ENCODE results near the gene PDLIM3.
"Not testable (repeated sequence)": the region's sequence is repeated elsewhere in the genome, so short reads cannot be mapped to it uniquely, and the experiment has no call there.

The PDLIM3 gene

DNA sequence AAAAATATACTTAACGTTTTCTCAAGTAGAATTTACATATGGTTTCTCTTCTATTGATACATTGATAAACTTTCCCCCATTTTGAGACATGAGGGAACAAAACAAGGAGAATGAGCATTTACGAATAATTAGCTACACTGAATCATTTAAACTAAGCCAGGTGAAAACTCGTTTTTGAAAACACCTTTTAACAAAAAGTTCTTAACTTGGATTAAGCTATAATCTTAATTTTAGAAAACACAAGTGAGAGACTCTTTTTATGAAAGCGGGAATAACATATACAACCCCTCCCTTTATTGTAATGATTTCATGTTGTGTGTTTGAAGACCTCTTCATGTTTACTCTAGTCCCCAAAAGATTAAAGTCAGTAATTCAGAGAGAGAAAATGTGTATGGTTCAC is 20.1 kb downstream of the PDLIM3 start:
- no peak for DNase-seq

DNA sequence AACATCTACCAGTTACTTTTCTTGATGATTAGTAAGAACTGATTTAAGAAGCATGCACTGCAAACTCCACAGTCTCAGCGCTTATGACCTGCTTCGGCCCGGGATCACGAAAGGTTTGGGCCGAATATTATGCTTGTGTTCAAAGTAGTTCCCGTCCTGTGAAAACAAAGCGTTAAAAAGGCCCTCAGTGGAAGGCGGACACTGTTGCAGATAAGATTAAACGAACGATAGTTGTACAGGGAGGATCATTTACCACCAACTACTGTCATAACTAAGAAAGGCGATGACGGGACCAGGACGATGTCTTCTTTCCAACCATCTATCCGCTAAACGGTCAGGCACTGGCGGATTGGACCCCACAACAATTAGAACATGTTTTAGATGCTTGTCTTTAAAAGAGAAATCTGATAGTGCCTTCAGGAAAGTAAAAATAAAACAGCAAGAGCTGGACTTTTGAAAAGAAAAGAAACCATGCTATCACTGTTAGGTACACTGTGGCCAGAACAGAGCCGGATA is 21.1 kb downstream of the PDLIM3 start:
- no peak for DNase-seq

GRCh38 chr4:185513489-185514181 is 21.7 kb downstream of the PDLIM3 start:
- DNase-seq: peak; percentile 57

GRCh38 chr4:185512516-185512915 is 22.8 kb downstream of the PDLIM3 start:
- DNase-seq: no peak

DNA sequence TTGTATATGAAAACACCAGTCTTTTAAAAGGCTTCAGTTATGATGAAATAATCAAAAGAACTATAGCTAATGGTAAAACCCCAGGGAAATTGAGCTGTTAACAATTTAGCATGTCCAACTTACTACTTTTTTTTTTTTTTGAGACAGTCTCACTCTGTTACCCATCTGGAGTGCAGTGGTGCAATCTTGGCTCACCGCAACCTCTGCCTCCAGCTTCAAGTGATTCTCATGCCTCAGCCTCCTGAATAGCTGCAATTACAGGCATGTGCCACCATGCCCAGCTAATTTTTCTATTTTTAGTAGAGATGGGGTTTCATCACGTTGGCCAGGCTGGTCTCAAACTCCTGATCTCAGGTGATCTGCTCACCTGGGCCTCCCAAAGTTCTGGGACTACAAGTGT is 24.1 kb downstream of the PDLIM3 start:
- DNase-seq: not testable (repeated sequence)

DNA sequence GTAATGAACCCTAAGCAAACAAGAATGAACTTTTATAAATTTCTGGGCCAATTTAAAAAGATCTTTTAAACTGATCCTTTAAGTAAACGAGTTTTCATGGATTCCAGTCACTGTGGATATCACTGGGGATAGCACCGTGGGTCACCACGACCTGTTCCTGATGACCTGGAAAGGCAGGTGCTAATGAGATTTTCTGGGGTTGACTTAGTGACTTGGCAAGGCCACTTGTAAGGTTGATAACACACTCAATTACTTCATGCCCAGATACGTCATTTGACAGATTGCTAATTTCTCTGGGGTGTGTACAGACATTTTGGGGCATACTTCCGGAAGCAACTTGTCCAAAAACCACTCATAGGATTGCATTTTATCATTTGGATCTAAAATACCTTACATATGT is 24.5 kb downstream of the PDLIM3 start:
- no peak for DNase-seq

DNA sequence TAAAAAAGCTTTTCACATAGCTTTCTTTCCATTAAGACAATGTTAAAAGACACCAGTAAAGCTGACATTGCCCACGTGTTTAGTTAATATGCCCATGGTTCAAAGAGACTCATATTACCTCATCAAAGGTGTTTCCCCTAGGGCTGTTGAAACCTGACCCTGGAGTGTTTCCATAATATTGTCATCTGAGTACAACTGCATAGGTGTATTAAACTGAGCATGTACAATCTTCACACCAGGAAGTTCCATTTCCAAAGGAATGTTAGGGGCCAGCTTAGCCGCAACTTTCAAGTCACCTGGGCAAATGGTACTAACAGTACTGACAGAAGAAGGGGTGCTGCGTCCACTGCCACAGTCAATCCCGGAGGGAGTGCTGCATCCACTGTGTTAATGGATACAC is 27.1 kb downstream of the PDLIM3 start:
- DNase-seq: no peak

DNA sequence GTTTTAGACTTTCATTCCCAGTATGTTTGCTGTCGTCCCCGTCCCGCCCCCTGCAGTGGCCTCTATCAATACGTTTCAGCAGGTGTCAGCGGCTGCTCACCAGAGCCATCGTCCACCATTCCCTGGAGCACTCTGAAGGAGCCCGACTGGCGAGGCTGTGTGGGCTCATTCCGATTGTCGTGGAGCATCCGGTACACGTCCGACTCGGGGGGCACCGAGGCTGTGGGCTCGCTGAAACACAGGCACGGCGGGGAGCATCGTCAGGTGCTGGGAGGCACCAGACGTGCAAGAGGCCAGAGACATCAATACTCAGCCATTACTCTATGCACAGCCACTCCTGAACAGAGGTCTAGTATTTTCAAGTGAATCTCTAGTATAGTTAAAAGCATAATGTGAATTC is 28.9 kb downstream of the PDLIM3 start:
- no peak for DNase-seq

- no peak for DNase-seq
Measured at GRCh38 chr4:185504098-185505047, 30.9 kb downstream of the PDLIM3 start.

GRCh38 chr4:185502386-185502785 is 32.9 kb downstream of the PDLIM3 start:
- DNase-seq: no peak

DNA sequence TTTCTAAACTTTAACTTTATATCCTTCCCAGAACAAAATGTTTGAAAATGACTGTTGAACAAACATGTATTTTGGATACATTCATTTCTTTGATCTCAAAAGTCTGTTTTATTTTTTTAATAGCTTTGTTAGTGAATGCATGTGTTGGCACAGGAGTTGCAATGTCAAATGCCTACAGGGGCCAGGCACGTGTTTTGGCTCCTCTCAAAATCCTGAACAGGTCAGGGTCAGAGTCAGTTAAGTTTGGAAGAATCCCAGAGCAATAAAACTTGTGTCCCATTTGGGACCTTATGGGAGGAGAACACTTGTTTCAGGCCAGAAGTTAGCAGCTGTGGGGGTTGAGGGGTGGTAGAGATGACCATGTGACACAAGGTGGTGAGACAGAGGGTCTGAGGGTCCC is 34.7 kb downstream of the PDLIM3 start:
- DNase-seq: no peak

DNA sequence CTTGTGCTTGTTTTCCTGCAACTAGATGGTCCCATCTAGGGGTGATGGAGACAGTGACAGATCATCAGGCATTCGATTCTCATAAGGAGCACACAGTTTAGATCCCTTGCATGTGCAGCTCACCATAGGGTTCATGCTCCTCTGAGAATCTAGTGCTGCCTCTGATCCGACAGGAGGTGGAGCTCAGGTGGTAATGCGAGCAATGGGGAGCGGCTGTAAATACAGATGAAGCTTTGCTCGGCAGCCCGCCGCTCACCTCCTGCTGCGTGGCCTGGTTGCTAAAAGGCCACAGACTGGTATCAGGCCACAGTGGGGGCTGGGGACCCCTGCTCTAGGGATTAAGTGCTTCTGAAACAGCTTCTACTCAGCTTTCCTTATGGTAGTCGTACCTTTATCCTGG is 35.3 kb downstream of the PDLIM3 start:
- DNase-seq: no peak

GRCh38 chr4:185488650-185489049 is 46.7 kb downstream of the PDLIM3 start:
- DNase-seq: no peak

DNA sequence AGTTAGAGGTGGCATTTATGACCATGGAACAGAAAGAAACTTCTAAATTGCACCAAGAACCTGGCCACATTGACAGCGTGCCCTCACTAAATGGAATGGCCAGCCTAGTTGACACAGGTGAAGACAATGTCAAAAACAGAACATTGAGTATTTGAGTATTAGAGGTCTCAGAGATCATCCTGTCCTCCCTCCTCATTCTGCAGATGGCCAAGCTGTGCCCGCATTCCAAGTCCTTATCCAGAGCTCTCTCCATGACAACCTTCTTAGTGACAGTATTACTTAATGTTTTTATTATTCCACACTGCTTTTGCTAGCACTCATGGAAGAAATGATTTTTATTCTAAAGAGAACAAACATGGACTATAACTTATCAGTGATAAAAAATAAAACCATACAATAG is 53.9 kb downstream of the PDLIM3 start:
- DNase-seq: no peak

GRCh38 chr4:185480016-185480732 is 55.1 kb downstream of the PDLIM3 start:
- DNase-seq: no peak

DNA sequence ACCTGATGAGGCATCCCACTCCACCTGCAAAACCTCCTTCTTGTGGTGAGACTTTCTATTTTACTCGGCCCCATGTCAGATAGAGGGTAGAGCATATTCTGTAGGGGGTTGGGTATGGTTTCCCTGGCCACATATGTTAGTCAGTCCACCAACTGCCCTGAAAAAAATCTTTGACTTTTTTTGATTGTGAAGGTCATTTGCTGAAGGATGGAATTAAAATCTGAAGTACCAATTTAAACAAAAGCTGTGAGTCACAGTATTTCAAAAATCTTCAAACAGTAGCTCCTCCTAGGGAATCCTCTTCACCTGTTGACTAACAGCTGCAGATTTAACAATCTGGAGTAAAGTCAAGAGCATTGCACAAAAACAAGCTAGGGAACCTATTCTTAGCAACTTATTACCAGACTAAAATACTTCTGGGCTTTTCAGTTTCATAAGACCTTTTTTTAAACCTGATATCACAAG is 55.8 kb downstream of the PDLIM3 start:
- no peak for DNase-seq

DNA sequence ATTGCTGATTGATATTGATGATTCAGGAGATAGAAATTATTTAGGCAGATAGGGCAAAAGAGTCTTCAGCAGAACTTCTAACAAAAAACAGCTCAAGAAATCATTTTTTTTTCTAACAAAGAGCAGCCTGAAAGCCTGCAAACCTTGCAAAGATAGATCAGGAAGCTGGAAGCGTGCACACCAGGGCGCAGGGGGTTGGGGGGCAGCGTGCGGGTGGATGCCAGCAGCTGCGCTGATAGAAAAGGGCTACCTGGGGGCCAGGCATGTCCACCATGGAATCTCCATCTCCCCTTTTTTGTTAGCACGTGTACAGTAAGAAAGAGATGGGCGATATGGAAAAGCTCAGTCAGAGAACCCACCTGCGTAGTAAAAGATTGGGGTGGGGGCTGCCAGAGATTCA is 62.1 kb downstream of the PDLIM3 start:
- DNase-seq: no peak

- no peak for DNase-seq
Measured at GRCh38 chr4:185472103-185472542, 63.2 kb downstream of the PDLIM3 start.

DNA sequence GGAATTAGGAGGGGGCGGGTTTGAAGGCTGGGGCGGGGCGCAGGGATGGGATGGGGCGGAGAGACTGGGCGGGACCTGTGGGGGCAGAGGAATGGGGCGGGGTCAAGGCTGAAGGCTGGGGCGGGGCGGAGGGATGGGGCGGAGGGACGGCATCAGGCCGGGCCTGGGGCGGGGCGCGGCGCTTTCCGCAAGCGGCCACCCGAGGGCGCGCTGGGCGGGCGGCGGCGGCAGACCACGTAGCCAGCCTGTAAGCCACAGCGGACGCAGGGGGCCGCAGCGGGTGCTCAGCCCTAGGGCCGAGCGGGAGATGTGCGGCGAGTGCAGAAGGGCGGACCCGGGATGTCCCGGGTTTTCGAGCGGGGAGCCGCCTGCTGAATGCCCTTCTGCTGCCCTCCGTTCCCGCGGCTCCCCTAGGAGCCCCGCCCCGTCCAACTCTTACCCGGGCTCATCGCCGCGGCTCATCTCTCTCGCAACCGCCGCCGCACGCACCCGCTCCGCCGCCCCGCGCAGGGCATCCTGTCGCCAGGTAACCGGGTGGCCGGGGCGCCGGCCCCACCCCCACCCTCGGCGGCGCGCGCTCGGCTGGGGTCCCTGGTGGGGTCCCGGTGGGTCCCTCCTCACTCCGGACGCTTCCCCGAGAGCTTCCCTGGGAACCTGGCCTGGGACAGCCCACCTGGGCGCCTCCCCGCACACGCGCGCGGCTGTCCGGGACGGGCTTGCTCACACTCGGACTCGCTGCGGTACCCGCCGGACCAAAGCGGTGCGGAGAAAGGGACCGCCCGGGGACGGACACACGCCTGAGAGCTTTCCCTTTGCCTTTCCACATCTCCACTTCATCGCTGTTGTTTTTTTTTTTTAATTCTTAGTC is 63.8 kb downstream of the PDLIM3 start, which contains the start of gene CCDC110:
Gene CCDC110 (minus strand): TSS at position 499 of the 868 bp plus-strand sequence. CDS start 50 bp downstream, at position 449.
- peak; percentile 85 for DNase-seq

DNA sequence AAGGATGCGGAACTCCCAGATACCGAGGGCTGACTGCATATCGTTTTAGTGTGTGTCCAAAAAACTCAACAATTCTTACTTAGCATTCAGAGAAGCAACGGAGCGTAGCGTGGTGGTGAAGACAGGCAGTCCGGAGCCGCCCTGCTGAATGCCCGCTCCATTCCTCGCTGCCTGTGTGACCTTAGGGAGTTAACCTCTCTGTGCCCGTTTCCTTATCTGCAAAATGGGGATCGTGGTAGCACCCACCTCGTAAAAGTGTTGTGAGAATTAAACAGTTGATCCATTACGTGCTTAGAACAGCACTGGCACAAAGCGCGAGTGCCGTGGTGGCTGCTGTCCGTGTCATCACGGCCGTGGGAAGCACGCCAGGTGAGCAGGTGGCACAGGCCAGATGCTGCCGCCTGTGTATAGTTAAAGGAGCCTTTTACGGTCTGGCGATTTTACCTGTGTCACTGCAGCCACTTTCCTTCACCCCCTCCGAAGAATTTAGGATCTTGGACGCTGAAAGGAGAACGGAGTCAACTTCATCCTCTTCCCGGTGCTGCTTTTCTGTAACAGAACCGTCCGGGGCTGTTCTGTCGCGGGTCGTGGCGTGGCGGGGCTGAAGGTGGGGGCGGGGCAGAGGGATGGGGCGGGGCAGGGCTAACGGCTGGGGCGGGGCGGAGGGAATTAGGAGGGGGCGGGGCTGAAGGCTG is 64.7 kb downstream of the PDLIM3 start:
- DNase-seq: no peak

DNA sequence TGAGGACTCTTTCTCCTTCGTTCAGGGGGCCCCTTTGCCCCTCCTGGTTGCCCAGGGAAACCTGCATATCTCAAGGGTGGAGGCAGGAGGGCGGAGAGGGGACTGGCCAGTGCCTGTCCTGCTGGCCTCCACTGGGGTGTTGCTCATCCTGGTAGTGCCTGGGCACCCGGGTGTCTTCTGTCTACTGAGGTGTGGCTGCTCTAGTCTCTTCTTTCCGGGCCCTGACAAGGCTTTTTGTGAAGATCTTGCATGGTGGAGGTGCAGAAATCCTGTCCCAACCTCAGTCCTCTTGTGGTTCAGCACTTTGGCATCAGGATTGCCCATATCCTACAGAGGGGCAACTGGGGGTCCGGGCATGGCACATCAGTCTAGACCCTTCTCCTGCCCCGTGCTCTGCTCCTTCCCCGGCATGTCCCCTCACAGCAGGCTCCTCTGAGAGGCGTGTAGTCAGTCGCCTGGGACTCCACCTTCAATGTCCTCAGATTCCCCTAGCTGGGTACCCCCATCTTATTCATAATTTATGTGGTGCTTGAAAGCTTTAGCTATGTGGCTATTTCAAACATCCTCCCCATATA is 65.6 kb downstream of the PDLIM3 start:
- DNase-seq: no peak
